ENCODE results near the gene AIFM3.
"Not testable (repeated sequence)": the region's sequence is repeated elsewhere in the genome, so short reads cannot be mapped to it uniquely, and the experiment has no call there.

Gene AIFM3

GRCh38 chr22:20966883-20967696, at the start of gene AIFM3:
Gene AIFM3 (plus strand): TSS chr22:20967255. CDS start chr22:20967945, 690 bp downstream.
- DNase-seq (ENCODE audit: low read depth): no peak

- peak; percentile 33 for DNase-seq (ENCODE audit: low read depth)
Measured at GRCh38 chr22:20918663-20919218, 48.3 kb upstream of the AIFM3 start.

GRCh38 chr22:20919718-20920117, 47.3 kb upstream of the AIFM3 start:
- no peak for DNase-seq (ENCODE audit: low read depth)

GRCh38 chr22:20920881-20921203, 46.2 kb upstream of the AIFM3 start:
- DNase-seq (ENCODE audit: low read depth): no peak

GRCh38 chr22:20922141-20922751, 44.8 kb upstream of the AIFM3 start:
- DNase-seq (ENCODE audit: low read depth): peak; percentile 62

- DNase-seq (ENCODE audit: low read depth): no peak
Measured at GRCh38 chr22:20926243-20926642, 40.8 kb upstream of the AIFM3 start.

GRCh38 chr22:20927940-20928572, 39.0 kb upstream of the AIFM3 start:
- no peak for DNase-seq (ENCODE audit: low read depth)

- no peak for DNase-seq (ENCODE audit: low read depth)
Measured at GRCh38 chr22:20928573-20928967, 38.5 kb upstream of the AIFM3 start.

GRCh38 chr22:20930004-20930403, 37.1 kb upstream of the AIFM3 start:
- no peak for DNase-seq (ENCODE audit: low read depth)

GRCh38 chr22:20930435-20930834, 36.6 kb upstream of the AIFM3 start:
- DNase-seq (ENCODE audit: low read depth): not testable (repeated sequence)

- no peak for DNase-seq (ENCODE audit: low read depth)
Measured at GRCh38 chr22:20931126-20931654, 35.9 kb upstream of the AIFM3 start.

GRCh38 chr22:20933910-20934309, 33.1 kb upstream of the AIFM3 start:
- no peak for DNase-seq (ENCODE audit: low read depth)

- not testable (repeated sequence) for DNase-seq (ENCODE audit: low read depth)
Measured at GRCh38 chr22:20935049-20935448, 32.0 kb upstream of the AIFM3 start.

GRCh38 chr22:20935780-20936539, 31.1 kb upstream of the AIFM3 start:
- DNase-seq (ENCODE audit: low read depth): not testable (repeated sequence)

- no peak for DNase-seq (ENCODE audit: low read depth)
Measured at GRCh38 chr22:20937031-20937793, 29.8 kb upstream of the AIFM3 start.

- no peak for DNase-seq (ENCODE audit: low read depth)
Measured at GRCh38 chr22:20937794-20938671, 29.0 kb upstream of the AIFM3 start.

- not testable (repeated sequence) for DNase-seq (ENCODE audit: low read depth)
Measured at GRCh38 chr22:20939457-20940185, 27.4 kb upstream of the AIFM3 start.

- DNase-seq (ENCODE audit: low read depth): peak; percentile 53
Measured at GRCh38 chr22:20940186-20940651, 26.8 kb upstream of the AIFM3 start.

- DNase-seq (ENCODE audit: low read depth): no peak
Measured at GRCh38 chr22:20940904-20941385, 26.1 kb upstream of the AIFM3 start.
